GM21825 (cell line): ENCODE results near the gene NNT.
"Not testable (repeated sequence)": the region's sequence is repeated elsewhere in the genome, so short reads cannot be mapped to it uniquely, and the experiment has no call there.

Source experiments
- ATAC-seq: cut with Tn5 transposase; IDR thresholded peaks from one replicate; pipeline ENCODE4 v1.9.1; 2021; ENCODE audit warnings: mild to moderate bottlenecking, moderate library complexity; ENCODE audit not compliant: unreplicated experiment

NNT gene

DNA sequence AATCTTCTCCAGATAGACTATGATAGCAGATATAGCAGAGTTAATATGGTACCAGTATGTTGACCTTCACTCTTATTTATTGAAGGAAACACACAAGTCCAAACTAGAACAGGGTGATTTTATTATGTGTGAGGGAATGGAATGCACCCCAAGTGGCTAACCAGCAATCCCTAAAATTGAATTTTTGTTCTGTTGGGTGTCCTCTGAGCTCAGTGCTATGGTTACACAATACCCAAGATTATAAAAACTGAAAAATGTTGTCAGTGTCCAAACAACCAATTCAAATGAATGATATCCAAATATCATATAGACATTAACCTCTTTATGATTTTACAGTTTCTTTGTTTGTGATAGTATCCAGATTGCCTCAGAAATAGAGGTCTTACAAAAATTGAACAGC is 60.9 kb downstream of the NNT start:
- ATAC-seq, result no peak

DNA sequence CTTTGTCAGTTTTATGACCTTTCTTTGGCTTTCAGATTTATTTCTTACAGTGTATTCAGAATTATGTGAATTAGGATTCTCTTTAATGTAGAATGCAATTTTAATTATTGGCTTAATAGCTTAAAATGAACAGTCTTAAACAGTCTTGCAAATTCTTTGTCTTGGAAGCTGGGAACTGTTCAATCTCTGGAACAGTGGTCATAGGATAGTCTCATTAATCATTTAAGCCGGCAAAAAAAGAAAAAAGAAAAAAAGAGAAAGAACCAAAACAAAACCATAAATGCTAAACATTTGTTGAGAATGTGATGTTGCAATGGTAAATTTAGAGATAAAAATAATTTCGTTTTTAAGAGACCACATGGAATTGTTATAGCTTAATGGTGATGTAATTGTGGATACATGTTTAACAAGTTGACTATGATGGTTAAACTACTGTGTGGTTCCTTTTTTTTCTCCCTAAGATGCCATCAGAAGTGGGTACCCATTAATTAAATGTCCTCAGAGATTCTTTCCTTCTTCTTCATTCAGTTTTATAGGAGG is 61.6 kb downstream of the NNT start:
- no peak for ATAC-seq

DNA sequence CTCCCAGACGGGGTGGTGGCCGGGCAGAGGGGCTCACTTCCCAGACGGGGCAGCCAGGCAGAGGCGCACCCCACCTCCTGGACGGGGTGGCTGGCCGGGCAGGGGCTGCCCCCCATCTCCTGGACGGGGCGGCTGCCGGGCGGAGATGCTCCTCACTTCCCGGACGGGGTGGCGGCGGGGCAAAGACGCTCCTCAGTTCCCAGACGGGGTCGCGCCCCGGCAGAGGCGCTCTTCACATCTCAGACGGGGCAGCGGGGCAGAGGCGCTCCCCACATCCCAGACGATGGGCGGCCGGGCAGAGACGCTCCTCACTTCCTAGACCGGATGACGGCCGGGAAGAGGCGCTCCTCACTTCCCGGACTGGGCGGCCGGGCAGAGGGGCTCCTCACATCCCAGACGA is 62.8 kb downstream of the NNT start:
- not testable (repeated sequence) for ATAC-seq

DNA sequence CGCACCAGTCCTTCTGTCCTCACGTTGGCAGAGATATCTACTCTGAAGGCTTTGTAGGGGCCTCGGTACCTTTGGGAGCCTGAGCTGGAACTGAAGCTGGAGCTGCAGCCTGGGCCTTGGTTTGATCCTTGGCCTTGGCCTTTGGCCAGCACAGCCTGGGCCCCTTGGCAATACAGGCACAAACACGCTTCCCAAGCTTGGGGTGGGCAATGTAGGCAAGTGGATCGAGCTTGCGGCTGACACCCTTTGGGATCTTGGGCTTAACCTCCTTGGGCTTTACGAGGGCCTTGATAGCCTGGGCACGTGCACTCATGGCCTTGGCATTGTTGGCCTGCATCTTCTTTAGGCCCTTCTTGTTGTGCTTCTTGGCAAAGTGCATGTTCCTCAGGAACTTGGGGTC is 63.7 kb downstream of the NNT start:
- ATAC-seq, result not testable (repeated sequence)

DNA sequence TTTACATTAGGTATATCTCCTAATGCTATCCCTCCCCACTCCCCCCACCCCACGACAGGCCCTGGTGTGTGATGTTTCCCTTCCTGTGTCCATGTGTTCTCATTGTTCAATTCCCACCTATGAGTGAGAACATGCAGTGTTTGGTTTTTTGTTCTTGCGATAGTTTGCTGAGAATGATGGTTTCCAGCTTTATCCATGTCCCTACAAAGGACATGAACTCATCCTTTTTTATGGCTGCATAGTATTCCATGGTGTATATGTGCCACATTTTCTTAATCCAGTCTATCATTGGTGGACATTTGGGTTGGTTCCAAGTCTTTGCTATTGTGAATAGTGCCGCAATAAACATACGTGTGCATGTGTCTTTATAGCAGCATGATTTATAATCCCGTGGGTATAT is 64.4 kb downstream of the NNT start:
- ATAC-seq, result not testable (repeated sequence)

DNA sequence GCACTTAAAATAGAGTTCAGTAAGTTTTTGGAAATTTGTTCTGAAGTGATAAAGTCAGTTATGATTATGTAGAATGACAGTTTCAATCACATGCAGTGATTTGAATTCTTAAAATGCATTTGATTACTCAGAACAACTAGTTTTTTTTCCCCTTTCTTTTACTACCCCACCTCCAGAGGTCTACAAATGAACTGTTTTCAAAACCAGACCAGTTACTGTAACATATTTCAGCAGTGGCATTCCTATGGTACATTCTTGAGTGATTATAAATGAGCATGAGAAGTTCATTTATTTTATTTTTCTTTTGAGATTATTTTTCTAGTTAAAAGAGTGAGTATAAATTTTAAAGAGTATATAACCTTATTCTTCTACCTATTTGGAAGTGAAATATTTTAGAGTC is 71.6 kb downstream of the NNT start:
- no peak for ATAC-seq

DNA sequence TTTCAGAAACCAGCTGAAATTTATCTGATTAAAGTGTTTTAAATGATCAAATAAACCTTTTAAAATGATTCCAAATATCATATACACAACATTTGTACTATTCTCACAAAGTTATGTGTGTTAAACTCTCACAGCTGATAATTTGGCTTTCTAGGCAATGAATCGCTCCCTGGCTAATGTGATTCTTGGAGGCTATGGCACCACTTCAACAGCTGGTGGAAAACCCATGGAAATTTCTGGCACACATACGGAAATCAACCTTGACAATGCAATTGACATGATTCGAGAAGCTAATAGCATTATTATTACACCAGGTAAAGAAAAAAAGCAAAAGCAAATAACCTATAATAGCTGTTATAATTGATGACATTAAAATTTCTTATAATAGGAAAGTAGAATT is 72.4 kb downstream of the NNT start:
- ATAC-seq, result no peak

DNA sequence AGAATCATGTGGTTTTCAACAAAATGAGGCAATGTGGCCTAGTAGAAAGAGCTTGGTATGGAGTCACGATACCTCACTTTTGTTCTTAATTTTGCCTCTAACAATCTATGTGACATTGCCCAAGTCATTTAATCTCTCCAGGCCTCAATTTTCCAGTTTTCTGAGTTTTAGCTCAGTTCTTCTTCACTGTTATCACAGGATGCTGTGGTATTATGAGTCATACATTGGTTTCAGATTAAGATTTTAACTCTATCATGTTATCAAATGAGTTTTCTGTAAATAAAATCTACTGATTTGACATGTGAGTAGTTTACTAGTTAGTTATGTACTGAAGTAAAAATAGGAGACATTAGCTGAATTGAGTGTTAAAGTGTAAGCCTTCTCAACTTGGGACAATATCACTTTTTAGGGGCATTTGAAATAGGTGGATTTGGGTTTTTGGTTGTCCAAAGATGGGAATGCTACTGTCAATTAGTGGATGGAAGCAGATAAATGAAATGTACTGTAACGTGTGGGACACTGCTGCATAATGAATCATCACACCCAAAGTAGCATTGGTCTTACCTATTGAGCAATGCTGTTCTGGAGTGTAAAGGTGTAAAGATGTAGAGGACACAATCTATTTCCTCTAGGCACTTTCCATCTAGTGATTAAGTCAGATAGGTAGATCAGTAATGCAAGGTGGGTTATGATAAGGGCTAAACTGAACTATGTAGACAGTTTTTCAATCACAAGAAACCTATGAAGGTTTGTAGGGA is 73.3 kb downstream of the NNT start:
- no peak for ATAC-seq

DNA sequence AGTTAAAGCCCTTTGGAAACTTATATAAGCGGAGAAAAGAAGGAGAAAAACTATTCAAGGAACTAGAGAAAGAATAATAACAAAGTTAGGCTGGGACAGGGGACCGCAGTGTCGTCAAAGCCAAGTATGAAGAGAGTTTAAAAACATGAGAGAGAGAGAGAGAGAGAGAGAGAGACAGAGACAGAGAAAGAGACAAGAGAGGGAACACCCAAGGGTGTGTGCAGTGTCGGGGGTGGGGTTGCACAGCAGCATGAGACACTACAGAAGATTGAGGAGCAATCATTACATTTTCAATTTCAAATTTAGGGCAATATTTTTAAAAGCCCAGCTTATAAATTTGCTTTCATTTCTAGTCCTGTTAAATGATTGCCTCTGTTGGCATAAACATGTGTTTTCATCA is 74.3 kb downstream of the NNT start:
- no peak for ATAC-seq

DNA sequence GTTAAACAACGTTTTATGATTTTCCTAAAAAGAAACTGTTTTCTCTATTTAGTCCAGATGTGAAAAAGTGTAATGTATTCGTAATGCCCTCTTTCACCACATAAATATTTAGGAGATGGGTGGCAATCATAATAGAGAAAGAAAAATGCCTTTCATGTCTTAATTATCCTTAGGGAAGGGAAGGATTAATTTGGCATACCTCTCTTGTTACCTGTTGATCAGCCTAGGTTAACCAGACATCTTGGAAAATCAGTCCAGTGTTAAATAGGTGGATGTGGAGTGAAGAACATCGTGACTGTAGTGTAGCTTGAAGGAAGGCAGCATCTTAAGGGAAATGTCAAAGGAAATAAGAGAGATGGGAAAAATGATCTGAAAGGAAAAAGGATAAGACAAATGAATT is 76.2 kb downstream of the NNT start:
- ATAC-seq, result no peak

DNA sequence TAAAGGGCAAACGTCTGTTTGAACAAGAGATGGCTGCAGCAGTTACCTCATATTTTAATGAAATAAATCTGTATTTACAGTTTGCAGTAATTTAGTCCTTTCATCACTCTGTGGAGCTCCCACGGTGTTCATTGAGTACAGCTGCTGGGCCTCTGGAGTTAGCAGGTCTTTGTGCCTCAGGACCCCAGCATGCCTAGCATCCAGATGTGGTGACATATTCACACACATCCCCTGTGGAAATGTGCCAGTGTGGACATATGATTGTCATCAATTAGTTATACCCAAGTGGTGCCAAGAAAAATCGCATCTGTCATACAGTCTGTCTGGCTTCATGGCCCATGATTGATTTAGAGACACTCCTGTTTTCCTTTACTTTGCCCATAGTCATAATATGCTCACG is 77.3 kb downstream of the NNT start:
- no peak for ATAC-seq

DNA sequence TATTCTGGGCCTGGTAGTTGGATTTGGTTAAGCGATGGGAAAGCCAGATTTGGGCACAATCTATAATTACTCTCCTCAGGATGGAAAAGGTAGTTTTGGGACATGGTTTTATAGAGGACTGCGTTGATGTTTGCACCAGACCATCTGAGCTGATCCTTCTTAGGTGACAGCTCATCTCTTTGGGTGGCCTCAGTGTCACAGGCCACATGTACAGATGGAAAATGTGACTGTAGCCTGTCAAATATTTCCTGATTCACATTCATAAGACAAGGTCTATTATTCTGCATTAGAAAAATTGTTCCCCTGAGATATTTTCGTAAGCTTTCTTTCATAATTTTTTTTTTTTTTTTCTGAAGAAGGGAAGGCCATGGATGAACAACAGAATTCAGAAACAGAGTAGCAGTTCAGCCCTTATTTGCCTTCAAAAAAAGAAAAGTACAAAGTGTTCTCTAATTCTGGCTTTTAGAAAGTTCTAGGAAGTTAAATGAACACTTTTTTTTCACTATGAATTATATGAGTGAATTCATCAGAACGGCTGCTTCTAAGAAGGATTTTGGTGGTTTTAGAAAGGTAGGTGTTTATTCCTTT is 81.0 kb downstream of the NNT start:
- no peak for ATAC-seq

DNA sequence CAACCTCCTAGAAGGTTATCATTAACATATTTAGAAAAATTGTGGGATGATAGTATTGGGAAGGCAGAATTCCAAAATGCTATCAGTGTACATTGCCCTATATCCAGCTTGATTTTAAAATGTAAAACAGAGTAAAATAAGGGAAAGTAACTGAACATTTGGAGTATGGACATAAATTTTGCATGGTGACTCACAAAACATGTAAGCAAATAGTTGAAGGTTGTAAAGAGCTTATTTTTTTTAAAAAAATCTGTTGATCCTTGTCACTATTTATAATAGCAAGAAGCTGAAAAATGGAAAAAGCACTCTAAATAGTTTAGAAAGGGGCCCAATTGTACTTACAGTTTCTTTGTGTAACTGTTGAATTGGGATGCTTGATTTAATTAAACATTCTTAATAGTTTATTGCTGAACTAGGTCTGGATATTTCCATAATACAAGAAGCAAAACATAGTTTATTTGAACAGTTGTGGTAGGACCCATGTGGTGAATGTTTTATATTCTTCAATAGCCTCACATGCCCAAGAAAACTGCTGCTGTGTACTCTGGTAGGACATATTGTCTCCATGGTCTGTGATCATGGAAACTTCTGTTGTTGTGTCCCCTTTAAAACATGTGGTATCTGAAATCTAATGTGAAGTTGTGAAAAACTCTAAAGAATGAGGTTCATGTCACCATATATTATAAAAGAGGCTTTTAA is 82.4 kb downstream of the NNT start:
- ATAC-seq, result no peak

DNA sequence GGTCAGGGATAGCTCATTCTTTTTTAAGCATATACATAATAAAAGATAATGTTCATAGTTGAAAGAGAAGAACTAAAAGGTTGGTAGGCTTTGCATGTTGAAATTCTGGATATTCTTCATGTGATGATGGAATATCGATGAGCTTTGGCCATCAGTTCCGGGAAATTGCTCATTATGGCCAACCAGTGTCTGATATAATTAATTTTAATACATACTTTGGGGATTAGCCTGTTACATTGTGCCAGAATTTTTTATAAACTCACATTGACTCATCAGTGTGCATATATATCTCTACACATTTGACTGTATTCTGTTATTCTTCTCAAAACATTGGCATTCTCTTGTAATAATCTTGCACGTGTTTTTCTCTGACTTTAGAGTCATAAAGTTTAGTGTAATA is 84.3 kb downstream of the NNT start:
- ATAC-seq, result no peak

DNA sequence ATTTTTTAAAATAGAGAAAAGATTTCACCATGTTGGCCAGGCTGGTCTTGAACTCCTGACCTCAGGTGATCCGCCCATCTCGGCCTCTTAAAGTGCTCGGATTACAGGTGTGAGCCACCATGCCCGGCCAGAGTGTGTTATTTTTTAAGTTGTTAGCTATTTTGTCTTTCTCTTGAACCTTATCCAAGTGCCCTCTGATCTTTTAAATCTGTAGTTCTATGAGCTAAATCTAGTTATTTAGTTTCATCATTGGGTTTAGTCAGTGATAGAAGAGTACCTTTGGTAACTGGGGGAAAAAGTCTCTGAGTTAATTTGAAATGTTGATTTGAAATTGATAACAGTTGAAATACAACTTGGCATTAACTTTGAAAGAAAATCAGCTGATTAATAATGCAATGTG is 88.3 kb downstream of the NNT start:
- no peak for ATAC-seq

DNA sequence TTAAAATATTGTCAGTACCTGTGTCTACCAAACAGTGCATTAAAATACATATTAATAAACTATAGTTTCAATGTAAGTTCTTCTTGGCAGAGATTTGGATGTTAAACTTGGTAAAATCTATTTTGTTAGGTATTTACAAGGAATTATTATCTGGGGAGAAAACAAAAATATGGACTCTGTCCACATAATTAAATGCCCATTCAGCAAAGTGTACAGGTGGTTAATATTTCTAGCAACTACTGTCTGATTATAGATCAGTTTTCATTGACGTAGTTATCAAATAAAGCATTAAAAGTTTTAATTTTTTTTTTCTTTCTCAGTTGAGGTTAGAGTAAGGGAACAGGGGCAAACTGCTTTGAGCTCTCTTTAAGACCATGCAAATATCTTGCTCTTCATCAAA is 88.9 kb downstream of the NNT start:
- ATAC-seq, result no peak

DNA sequence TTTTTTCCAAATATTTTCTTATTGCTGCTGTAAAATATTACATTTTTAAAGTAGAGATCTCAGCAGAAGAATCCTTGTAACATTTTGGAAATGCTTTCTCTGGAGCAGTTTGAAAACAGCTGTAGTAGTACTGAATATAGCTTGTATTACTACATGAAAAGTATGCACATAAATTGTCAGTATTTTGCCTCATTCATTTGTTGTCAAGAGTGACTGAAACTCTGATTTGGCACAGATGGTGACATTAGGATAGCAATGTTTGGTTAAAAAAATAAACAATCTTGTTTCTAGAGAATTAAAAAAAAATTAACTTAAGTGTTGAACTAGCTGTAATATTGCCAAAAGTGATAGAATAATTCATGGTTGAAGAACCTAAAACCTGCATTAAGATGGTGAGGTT is 90.4 kb downstream of the NNT start:
- ATAC-seq, result no peak

DNA sequence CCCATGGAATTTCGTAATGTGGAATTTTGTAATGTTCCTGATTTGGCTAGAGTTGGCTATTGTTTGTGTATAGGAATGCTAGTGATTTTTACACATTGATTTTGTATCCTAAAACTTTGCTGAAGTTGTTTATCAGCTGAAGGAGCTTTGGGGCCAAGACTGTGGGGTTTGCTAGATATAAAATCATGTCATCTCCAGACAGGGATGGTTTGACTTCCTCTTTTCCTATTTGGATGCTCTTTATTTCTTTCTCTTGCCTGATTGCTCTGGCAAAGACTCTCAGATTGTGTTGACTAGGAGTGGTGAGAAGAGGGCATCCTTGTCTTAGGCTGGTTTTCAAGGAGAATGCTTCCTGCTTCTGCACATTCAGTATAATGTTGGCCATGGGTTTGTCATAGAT is 91.0 kb downstream of the NNT start:
- ATAC-seq, result no peak

DNA sequence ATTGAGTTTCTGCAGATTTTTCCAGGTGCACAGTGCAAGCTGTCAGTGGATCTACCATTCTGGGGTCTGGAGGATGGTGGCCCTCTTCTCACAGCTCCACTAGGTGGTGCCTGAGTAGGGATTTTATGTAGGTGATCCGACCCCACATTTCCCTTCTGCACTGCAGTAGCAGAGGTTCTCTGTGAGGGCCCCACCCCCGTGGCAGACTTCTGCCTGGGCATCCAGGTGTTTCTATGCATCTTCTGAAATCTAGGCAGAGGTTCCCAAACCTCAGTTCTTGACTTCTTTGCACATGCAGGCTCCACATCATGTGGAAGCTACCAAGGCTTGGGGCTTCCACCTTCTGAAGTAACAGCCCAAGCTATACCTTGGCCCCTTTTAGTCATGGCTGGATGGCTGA is 93.5 kb downstream of the NNT start:
- ATAC-seq, result not testable (repeated sequence)

DNA sequence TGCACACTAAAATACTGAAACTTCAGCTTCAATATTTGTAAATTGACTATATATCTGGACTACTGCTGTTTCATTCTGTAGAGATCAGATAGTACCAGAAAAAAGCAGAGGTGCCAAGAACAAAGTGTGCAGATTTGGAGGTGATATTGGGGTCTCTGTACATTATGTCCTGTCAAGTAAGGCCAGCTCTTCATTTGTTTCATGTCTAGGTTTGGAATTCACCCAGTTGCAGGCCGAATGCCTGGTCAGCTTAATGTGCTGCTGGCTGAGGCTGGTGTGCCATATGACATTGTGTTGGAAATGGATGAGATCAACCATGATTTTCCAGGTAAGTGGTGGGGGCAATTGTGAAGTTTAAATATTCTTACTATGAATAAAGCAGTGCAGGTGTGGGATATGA is 96.9 kb downstream of the NNT start:
- no peak for ATAC-seq

DNA sequence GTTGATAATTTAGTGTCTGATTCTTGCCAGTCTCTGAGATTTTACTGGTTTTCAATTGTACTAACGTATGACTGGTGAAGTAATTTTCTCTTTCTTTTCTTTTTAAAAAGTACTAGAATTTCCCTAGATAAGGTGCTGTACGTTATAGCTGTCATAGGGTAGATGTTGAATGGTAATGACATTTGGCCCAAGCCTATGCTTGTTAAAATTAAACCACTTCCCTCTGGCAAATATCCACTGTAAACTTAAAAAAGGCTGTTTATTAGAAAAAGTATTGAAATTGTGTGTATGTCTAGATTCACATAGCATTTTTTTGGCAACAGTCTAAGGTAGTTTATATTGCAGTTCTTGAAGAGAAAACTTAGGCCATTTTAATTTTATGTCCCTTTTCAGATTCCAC is 97.6 kb downstream of the NNT start:
- ATAC-seq, result no peak

DNA sequence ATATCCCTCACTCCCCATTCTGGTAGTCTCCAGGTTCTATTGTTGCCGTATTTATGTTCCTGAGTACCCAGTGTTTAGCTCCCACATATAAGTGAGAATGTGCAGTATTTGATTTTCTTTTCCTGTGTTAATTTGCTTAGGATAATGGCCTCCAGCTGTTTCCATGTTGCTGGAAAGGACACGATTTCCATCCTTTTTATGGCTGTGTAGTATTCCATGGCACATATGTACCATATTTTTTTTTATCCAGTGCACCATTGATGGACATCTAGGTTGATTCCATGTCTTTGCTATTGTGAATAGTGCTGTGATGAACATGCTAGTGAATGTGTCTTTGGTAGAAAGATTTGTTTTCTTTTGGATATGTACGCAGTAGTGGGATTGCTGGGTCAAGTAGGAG is 98.2 kb downstream of the NNT start:
- ATAC-seq, result no peak
